NCI-H460 (cell line): ENCODE data around the gene CYP4F8. TPM values are rescaled to one million over a fixed set of nuclear protein-coding genes. Genes with fewer than 3 reads are reported as not detected.

Experiments used
- DNase-seq: peaks from one replicate; pipeline ENCODE4 v3.0.0-alpha.2; 2016; ENCODE audit warnings: low read depth; ENCODE audit errors: extremely low read depth
- total RNA-seq: library from RNA; depleted of rRNA; stranded (reverse); fragments of >200 nt; shearing (Covaris generic); gene quantifications from 2 replicates; pipeline ENCODE4 v1.2.3, GENCODE V29; 2014

Gene CYP4F8
- total RNA-seq, 1 experiment from 2014 or later: not detected

DNA sequence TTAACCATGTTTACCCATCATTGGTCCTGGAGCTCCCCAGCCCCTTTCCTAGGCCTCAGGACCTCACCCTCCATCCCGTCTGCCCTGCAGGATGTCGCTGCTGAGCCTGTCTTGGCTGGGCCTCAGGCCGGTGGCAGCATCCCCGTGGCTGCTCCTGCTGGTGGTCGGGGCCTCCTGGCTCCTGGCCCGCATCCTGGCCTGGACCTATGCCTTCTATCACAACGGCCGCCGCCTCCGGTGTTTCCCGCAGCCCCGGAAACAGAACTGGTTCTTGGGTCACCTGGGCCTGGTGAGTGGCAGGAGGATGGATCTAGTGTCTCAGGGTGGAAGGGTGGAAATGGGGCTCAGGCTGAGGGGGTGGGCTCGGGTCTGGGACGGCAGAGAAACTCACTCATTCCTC is 508 bp downstream of the CYP4F8 start:
- DNase-seq: no peak

GRCh38 chr19:15616183-15616582 is 1.2 kb downstream of the CYP4F8 start:
- DNase-seq: no peak

- no peak for DNase-seq
Observed at GRCh38 chr19:15616627-15617270, 1.7 kb downstream of the CYP4F8 start.

DNA sequence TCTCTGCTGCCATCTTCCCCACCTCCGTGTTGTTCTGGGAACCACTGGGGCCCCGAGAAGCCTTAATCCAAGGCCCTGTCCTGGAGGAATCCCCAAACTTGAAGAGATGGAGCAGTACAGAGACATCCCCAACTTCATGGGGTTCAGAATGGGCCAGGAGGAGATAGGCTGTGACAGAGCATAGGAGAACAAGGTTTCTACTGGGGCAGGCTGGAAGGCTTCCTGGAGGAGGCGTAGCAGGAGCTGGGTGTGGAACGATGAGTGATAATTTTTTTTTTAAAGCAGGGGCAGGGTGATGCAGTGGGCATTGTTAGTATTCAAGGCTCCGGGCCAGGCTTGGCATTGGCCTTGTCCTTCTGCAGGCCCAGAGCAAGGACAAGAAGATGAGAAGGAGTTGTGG is 3.3 kb downstream of the CYP4F8 start:
- DNase-seq: no peak

- no peak for DNase-seq
Observed at GRCh38 chr19:15621801-15622200, 6.8 kb downstream of the CYP4F8 start.

- no peak for DNase-seq
Observed at GRCh38 chr19:15622991-15623390, 8.0 kb downstream of the CYP4F8 start.

- peak; percentile 14 for DNase-seq
Observed at GRCh38 chr19:15623711-15624318, 8.8 kb downstream of the CYP4F8 start.

DNA sequence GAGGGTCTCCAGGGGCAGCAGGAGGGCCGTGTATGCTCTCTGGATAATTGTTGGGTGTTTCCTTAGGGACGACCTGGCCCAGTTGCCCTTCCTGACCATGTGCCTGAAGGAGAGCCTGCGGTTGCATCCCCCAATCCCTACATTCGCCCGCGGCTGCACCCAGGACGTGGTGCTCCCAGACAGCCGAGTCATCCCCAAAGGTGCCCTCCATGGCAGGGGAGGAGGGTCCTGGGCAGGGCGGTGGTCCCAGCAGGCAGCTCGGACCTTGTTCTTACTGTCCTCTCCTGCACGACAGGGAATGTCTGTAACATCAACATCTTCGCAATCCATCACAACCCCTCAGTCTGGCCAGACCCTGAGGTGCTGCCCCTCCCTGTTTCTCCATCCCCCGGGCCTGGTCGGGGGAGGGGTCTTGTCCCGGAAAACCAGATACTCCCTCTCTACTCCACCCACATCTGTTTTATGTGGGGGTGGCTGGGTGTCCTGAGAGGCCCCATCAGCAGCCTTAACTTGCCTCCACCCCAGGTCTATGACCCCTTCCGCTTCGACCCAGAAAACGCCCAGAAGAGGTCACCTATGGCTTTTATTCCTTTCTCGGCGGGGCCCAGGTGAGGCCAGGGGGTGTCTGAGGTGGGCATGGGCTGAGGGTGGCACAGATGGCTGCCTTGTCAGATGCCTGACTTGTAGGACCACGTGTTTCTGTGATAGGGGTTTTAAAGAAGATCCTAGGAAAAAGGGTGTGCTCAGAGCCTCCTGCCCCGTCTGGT is 13.4 kb downstream of the CYP4F8 start:
- no peak for DNase-seq

- peak; percentile 60 for DNase-seq
Observed at GRCh38 chr19:15629003-15629880, 14.2 kb downstream of the CYP4F8 start.

DNA sequence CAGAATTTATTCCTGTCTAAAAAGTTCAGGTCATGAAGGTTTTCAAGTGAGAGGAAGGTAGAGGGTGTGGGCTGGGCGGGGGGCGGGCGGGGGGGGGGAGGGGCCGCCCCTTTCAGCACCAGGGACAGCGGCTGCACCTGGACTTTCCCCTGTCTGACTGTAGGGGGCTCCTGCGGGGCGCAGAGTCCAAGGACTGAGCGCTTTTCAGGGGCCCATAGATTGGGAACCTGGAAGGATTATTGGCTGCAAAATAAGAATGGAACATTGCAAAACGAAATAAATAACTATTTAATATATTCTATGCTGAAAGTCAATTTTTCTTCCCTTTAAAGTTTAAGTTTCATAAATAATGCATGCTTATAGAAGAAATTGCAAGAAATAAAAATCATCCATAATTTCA is 16.8 kb downstream of the CYP4F8 start:
- peak; percentile 15 for DNase-seq

DNA sequence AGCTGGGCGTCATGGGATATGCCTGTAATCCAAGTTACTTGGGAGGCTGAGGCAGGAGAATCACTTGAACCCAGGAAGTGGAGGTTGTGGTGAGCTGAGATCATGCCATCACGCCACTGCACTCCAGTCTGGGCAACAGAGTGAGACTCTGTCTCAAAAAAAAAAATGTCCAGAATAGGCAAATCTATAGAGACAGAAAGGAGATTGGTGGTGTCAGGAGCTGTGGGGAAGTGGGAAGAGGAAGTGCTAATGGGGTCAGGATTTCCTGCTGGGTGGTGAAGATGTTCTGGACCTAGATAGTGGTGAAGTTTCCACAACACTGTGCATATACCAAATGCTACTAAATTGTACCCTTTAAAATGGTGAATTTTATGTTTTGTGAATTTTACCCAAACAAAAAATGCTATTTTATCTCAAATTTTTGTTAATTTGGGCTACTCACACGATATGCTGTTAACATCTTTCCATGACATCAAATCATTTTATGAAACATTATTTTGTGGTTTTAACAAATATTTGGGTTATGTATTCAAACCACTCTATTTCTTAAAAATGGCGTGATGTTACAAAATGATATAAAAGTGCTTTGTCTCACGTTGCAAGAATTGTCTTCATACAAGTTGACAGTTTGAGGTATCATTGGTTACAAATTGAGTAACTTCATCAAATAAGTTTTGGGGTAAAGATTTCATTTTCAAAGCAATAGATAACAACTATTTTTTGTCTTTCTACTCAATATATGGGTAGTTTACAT is 18.2 kb downstream of the CYP4F8 start:
- no peak for DNase-seq

DNA sequence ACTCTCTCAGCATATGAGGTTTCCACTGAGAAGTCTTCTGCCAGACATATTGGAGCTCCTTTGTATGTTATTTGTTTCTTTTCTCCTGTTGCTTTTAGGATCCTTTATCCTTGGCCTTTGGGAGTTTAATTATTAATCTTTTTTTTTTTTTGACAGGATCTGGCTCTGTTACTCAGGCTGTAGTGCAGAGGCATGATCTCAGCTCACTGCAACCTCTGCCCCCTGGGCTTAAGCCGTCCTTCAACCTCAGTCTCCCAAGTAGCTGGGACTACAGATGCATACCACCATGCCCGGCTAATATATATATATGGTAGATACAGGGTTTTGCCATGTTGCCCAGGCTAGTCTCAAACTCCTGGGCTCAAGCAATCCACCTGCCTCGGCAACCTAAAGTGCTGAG is 19.1 kb downstream of the CYP4F8 start:
- DNase-seq: no peak

DNA sequence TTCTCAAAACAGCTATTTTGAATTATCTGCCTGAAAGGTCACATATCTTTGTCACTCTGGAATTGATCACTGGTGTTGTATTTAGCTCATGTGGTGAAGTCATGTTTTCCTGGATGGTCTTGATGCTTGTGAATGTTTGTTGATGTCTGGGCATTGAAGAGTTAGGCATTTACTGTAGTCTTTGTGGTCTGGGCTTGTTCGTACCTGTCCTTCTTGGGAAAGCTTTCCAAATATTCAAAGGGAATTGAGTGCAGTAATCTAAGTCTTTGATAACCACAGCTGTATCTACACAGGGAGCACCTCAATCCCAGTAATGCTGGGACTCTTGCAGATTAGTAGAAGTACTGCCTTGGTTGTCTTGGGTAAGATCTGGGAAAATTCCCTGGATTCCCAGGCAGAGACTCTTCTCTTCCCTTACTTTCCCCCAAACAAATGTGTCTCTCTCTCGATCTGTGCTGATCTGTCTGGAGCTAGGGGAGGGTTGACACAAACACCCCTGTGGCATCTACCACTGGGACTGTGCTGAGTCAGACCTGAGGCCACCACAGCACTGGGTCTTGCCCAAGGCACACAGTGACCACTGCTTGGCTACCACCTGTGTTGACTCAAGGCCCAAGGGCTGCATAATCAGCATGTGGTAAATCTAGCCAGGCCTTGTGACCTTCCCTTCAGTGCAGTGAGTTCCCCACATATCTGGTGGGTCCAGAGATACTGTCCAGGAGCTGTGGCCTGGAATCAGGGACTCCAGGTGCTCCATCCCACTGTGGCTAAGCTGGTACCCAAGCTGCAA is 20.2 kb downstream of the CYP4F8 start:
- DNase-seq: no peak

DNA sequence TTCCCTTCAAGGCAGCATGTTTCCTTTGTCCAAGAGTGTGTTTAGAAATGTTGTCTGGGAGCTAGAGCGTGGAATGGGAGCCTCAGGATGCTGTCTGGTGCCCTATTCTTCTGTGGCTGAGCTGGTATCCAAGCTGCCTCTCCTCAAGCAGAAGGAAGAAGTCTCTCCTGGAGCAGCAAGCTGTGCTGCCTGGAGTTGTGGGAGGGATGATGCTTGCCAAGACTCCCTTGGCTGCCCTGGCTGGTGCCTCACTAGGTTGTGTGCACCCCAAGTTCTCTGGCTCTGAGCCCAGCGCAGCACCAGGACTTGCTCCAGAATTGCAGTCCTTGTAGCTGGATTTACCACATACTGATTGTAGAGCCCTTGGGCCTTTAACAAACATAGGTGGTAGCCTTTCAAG is 21.0 kb downstream of the CYP4F8 start:
- DNase-seq: no peak

GRCh38 chr19:15639596-15639995 is 24.6 kb downstream of the CYP4F8 start:
- no peak for DNase-seq

DNA sequence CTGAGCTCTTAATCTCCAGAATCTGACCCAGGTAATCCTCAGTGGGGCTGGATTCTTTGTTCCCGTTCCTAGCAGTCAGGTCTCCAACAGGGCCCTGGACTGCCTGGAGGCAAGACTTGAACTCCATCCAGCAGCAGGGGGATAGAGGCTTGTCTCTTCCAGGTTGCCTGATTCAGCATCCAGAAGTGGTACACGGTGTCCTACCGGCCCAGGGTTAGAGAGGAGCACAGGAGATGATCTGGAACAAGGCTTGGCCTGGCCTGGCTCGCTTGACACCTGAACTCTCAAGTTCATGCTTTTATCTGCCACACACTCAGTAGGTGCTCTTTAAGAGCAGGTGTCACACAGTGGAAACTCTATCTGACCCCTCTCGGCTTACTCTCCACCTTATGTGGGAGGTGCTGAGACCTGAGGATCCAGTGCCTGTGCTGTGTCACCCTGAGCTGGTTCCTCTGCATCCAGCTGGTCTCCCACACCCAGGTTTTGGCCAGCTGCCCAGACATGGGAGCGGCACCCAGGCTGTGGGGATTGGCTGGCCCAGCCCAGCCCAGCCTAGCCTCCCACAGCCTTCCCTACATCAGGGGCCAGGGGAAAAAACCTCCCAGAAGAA is 25.4 kb downstream of the CYP4F8 start, which contains the start of gene CYP4F3:
Gene CYP4F3 (plus strand): TSS at position 604 of the 610 bp plus-strand sequence. CDS start 519 bp downstream, outside the sequence.
- DNase-seq: peak; percentile 82

DNA sequence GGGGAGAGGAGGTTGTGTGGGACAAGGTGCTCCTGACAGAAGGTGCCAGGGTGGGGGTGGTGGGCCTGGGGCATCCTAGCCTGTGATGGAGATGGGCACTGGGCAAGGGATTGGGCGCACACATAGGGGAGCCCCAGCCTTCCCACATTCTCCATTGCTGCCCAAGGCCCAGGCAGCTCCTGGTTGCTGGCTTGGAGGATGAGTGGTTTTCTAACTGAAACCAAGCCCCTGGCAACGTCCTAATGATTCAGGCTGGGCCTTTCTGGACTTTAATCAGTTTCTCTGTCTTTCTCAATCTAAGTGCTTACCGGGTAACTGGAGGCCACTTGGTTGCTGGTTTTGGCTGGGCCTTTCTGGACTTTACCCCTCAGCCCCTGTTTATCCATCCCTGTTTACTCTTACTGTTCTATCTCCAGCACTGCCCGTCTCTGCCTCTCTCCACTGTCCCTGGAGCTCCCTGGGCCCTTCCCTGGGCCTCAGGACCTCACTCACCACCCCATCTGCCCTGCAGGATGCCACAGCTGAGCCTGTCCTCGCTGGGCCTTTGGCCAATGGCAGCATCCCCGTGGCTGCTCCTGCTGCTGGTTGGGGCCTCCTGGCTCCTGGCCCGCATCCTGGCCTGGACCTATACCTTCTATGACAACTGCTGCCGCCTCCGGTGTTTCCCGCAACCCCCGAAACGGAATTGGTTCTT is 26.0 kb downstream of the CYP4F8 start:
- no peak for DNase-seq

DNA sequence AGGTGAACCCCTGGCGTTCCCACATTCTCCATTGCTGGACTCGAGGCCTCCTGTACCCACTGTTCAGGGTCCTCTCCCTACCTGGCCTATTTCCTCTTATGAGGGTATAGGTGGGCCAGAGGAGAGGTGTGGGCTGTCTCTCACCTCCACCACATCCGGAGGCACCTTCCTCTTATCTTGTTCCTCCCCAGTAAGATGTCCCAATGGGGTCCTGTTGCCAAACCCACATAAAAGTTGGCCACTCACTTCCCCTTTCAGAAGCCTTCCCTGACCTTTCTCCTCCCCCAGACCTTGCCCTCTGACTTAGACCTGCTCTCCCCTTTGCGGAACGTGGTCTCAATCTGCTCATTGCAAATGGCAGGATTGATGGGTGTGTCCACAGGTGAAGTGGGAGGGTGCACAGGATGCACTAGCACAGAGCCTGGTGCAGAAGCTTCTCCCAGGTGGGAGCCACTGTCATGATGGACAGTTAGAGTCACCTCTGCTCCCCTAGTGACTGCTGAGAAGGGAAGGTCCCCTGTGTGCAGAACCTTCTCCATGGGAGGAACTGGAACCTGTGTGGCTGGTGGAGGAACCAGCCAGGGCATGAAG is 27.0 kb downstream of the CYP4F8 start:
- no peak for DNase-seq
